Gastrocnemius medialis (tissue), 4 donors: ENCODE data around the gene ANKAR.

Experiments used
- CTCF ChIP-seq, 5 experiments: fragments of 450-650 bp in 3 of 5; fragments of 200-600 bp in 2 of 5; sonication (generic) in 2 of 5; IDR thresholded peaks in 4 of 5; conservative IDR thresholded peaks in 1 of 5; 1 replicate in 4 of 5; 2 replicates in 1 of 5; pipeline ENCODE4 v1.5.1; 2016 to 2019; ENCODE audit warnings: antibody characterized with exemption in 5 of 5, mild to moderate bottlenecking in 3 of 5, moderate library complexity in 3 of 5
- POLR2A ChIP-seq, 2 donors: fragments of 450-650 bp; IDR thresholded peaks; one replicate each; pipeline ENCODE4 v1.6.1; 2017; ENCODE audit warnings: antibody characterized with exemption in 2 of 2, mild to moderate bottlenecking in 2 of 2, moderate library complexity in 2 of 2

GRCh38 chr2:189631849-189632248, 42.6 kb upstream of the ANKAR start:
- TF ChIP-seq POLR2A (IDR thresholded peaks at IDR 0.05) (no peak), CTCF (IDR thresholded peaks at IDR 0.05 in 4 of 5, conservative IDR thresholded peaks at IDR 0.05 in 1 of 5) (no peak)
